Measurements from ENCODE around the gene SLC35E3.
A peak's percentile ranks its signal among the peaks of the same experiment; 100 is the strongest.

SLC35E3 gene

GRCh38 chr12:68746572-68747180, 700 bp downstream of the SLC35E3 start:
- DNase-seq (ENCODE audit: low read depth) = peak; percentile 75
- no peak for TF ChIP-seq CTCF (IDR thresholded peaks at IDR 0.05; ENCODE audit: low read length, missing control alignments)
- peak overlapping the region; percentile 86 for H3K4me3 ChIP-seq (replicated peaks; ENCODE audit: low read depth, low read length)

- DNase-seq (ENCODE audit: low read depth) = no peak
- no peak overlapping the region for H3K4me3 ChIP-seq (replicated peaks; ENCODE audit: low read depth, low read length)
- TF ChIP-seq CTCF (IDR thresholded peaks at IDR 0.05; ENCODE audit: low read length, missing control alignments) = no peak
Observed at GRCh38 chr12:68749443-68749842, 3.5 kb downstream of the SLC35E3 start.

- TF ChIP-seq CTCF (IDR thresholded peaks at IDR 0.05; ENCODE audit: low read length, missing control alignments) = no peak
- DNase-seq (ENCODE audit: low read depth) = no peak
- H3K4me3 ChIP-seq (replicated peaks; ENCODE audit: low read depth, low read length) = no peak overlapping the region
Observed at GRCh38 chr12:68749861-68750260, 3.9 kb downstream of the SLC35E3 start.

GRCh38 chr12:68750506-68750905, 4.5 kb downstream of the SLC35E3 start:
- no peak for TF ChIP-seq CTCF (IDR thresholded peaks at IDR 0.05; ENCODE audit: low read length, missing control alignments)
- DNase-seq (ENCODE audit: low read depth) = no peak
- H3K4me3 ChIP-seq (replicated peaks; ENCODE audit: low read depth, low read length) = no peak overlapping the region

GRCh38 chr12:68755536-68756243, 9.7 kb downstream of the SLC35E3 start:
- TF ChIP-seq CTCF (IDR thresholded peaks at IDR 0.05; ENCODE audit: low read length, missing control alignments) = no peak
- H3K4me3 ChIP-seq (replicated peaks; ENCODE audit: low read depth, low read length) = no peak overlapping the region

GRCh38 chr12:68759852-68760251, 13.9 kb downstream of the SLC35E3 start:
- no peak overlapping the region for H3K4me3 ChIP-seq (replicated peaks; ENCODE audit: low read depth, low read length)
- TF ChIP-seq CTCF (IDR thresholded peaks at IDR 0.05; ENCODE audit: low read length, missing control alignments) = no peak
- no peak for DNase-seq (ENCODE audit: low read depth)

More at GRCh38 chr12:68755536-68756243, 9.7 kb downstream of the SLC35E3 start:
- no peak for DNase-seq (ENCODE audit: low read depth)
